D721Med (cell line): ENCODE data around the gene CNIH2.

Experiments
- DNase-seq: peaks from one replicate; pipeline ENCODE4 v3.0.0; 2011; ENCODE audit warnings: low spot score; ENCODE audit not compliant: insufficient read length
- FAIRE-seq: peaks from 2 replicates; lab custom pipeline; 2011; peaks lifted over from hg19 to GRCh38; lab: Jason Lieb, UNC
- CTCF ChIP-seq: IDR thresholded peaks from 2 replicates; pipeline ENCODE4 v1.5.1; 2012; ENCODE audit warnings: mild to moderate bottlenecking, control low read depth; ENCODE audit not compliant: insufficient read depth; ENCODE audit errors: missing control alignments

The CNIH2 gene

GRCh38 chr11:66293352-66293751, 15.4 kb downstream of the CNIH2 start:
- no peak for TF ChIP-seq CTCF
- FAIRE-seq: no peak
- no peak for DNase-seq

GRCh38 chr11:66293777-66294625, 16.0 kb downstream of the CNIH2 start:
- TF ChIP-seq CTCF: no peak
- DNase-seq: no peak
- no peak for FAIRE-seq

GRCh38 chr11:66294626-66295620, 16.9 kb downstream of the CNIH2 start:
- DNase-seq (no peak), FAIRE-seq (no peak)
- no peak for TF ChIP-seq CTCF

- FAIRE-seq (no peak), DNase-seq (no peak)
- no peak for TF ChIP-seq CTCF
Measured at GRCh38 chr11:66297610-66298009, 19.6 kb downstream of the CNIH2 start.

GRCh38 chr11:66299186-66299585, 21.2 kb downstream of the CNIH2 start:
- no peak for TF ChIP-seq CTCF
- DNase-seq (no peak), FAIRE-seq (no peak)

GRCh38 chr11:66302656-66303055, 24.7 kb downstream of the CNIH2 start:
- no peak for DNase-seq
- FAIRE-seq: no peak
- TF ChIP-seq CTCF: no peak
